ENCODE measurements around the gene HECA.

DNA sequence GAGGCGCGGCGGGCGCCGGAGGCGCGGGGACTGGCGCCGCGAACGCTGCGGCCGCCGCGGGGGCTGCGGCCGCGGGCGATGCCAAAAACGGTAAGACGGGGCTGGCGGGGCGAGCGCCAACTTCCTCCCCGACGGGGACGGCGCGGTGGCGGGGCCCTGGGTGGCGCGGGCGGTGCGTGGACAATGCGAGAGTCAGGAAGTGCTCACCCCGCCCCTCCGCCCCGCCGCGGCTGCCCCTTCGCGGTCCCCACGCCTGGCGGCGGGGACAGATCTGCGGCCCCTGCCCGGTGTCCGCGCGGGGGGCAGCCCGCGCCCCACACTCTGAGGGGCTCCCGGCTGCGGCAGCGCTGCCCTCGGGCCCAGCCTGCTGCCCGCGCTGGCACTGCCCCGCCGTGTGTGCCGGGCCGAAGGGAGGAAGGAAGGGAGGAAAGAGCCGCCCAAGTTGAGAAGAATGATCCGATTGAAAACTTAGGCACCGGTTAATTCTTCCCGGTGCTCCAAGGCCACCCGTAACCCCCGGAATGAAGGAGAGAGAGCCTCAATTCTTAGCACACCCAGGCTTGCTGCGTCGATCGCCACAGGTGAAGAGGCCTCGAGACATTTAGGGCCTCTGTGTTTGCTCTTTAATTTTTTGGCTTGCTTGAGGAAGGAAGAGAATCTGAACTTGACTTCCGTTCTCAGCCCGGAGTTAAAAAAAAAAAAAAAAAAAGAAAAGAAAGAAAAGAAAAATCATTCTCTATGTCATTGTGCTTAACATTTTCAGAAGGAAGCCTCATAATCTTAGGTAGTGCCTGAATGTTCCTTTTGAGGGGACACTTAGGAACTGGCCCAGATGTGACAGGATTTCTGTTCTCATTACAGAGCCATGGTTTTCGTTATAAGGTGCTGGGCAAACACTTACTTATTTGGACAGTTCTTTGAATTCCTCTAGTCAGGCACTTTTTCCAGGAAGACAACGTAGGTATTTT, 982 bp downstream of the HECA start:
- TF ChIP-seq CTCF (IDR thresholded peaks at IDR 0.05) = peak in 3 of 6 experiments; percentile 6 to 13 (median 13)
- TF ChIP-seq POLR2A (IDR thresholded peaks at IDR 0.05) = no peak

All from thyroid gland (tissue), 4 donors.